HG03135 (cell line): Measurements from ENCODE around the gene ENPEP.
"Not testable (repeated sequence)": the region's sequence is repeated elsewhere in the genome, so short reads cannot be mapped to it uniquely, and the experiment has no call there.

Experiments
- ATAC-seq: cut with Tn5 transposase; IDR thresholded peaks from one replicate; pipeline ENCODE4 v1.9.1; 2021; ENCODE audit warnings: mild to moderate bottlenecking, moderate library complexity; ENCODE audit not compliant: unreplicated experiment

The ENPEP gene

GRCh38 chr4:110516106-110516922 lies 40.4 kb downstream of the ENPEP start:
- ATAC-seq, result peak; percentile 69

GRCh38 chr4:110518889-110519490 lies 43.0 kb downstream of the ENPEP start:
- no peak for ATAC-seq

- ATAC-seq, result no peak
These were observed 44.9 kb downstream of the ENPEP start for GRCh38 chr4:110520886-110521285.

GRCh38 chr4:110526589-110526988 lies 50.6 kb downstream of the ENPEP start:
- ATAC-seq, result no peak

- no peak for ATAC-seq
These were observed 51.2 kb downstream of the ENPEP start for GRCh38 chr4:110527156-110527555.

- ATAC-seq, result no peak
These were observed 57.1 kb downstream of the ENPEP start for GRCh38 chr4:110532901-110533589.

- no peak for ATAC-seq
These were observed 57.6 kb downstream of the ENPEP start for GRCh38 chr4:110533590-110533910.

GRCh38 chr4:110533940-110534339 lies 58.0 kb downstream of the ENPEP start:
- ATAC-seq, result no peak

GRCh38 chr4:110540581-110540980 lies 64.6 kb downstream of the ENPEP start:
- no peak for ATAC-seq

- ATAC-seq, result no peak
These were observed 65.1 kb downstream of the ENPEP start for GRCh38 chr4:110540982-110541451.

GRCh38 chr4:110543577-110543976 lies 67.6 kb downstream of the ENPEP start:
- ATAC-seq, result no peak

- no peak for ATAC-seq
These were observed 68.6 kb downstream of the ENPEP start for GRCh38 chr4:110544594-110544993.

GRCh38 chr4:110550260-110550659 lies 74.3 kb downstream of the ENPEP start:
- ATAC-seq, result no peak

- no peak for ATAC-seq
These were observed 77.2 kb downstream of the ENPEP start for GRCh38 chr4:110553197-110553596.

GRCh38 chr4:110567214-110567613 lies 91.3 kb downstream of the ENPEP start:
- ATAC-seq, result no peak

- ATAC-seq, result not testable (repeated sequence)
These were observed 100.7 kb downstream of the ENPEP start for GRCh38 chr4:110576696-110577095.

- no peak for ATAC-seq
These were observed 110.3 kb downstream of the ENPEP start for GRCh38 chr4:110586131-110586850.

GRCh38 chr4:110587666-110588285 lies 111.8 kb downstream of the ENPEP start:
- ATAC-seq, result no peak

- ATAC-seq, result no peak
These were observed 113.3 kb downstream of the ENPEP start for GRCh38 chr4:110589297-110589696.

- no peak for ATAC-seq
These were observed 119.6 kb downstream of the ENPEP start for GRCh38 chr4:110595583-110595982.

GRCh38 chr4:110596431-110596830 lies 120.5 kb downstream of the ENPEP start:
- ATAC-seq, result no peak
